Measurements from ENCODE around the gene WRAP73. TPM values are rescaled to one million over a fixed set of nuclear protein-coding genes. Genes with fewer than 3 reads are reported as not detected.

Gene WRAP73
- polyA plus RNA-seq, 3 donors, result 26.1 to 64.9 (median 33.2) TPM

DNA sequence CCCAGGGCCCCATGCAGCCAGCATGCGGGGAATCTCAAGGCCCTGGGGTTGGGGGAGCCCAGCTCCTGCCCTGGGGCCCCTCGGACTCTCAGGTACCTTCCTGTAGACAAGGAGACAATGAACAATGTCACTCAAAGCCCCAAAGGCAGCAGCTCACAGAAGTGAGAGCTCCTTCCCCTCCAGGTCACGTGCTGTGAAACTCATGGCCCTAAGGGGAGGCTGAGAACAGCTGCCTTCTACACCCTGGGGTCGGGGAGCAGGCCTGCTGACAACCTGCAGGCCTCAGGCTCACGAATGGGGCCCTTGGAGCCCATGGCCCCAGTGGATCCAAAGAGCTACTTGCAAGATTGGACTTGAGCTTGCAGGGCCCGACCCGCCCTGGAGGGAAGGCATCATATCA lies 41.7 kb downstream of the WRAP73 start:
- peaks cover 0 to 16% of the 10 kb centered on the region in 2 donors for H3K27me3 ChIP-seq (ENCODE audit: control insufficient read depth in 2 of 2, insufficient read depth in 2 of 2, low read length in 2 of 2)
- 85% methylated on average over 7 of the region's 7 CpGs for WGBS (ENCODE audit: insufficient coverage)
- no peak overlapping the region for H3K4me3 Mint-ChIP-seq
- no peak overlapping the region for H2AFZ ChIP-seq (ENCODE audit: insufficient read depth, low read depth, low read length, poor library complexity, severe bottlenecking)
- no peak overlapping the region for H3K27ac Mint-ChIP-seq
- DNase-seq, result no peak
- H3K4me1 ChIP-seq (ENCODE audit: control insufficient read depth in 1 of 2, insufficient read depth in 2 of 2, low read length in 2 of 2), result peaks cover 24 to 33% of the 10 kb centered on the region in 2 donors
- H3K36me3 Mint-ChIP-seq, result no peaks in the 10 kb centered on the region
- intact Hi-C loops (cut with micrococcal nuclease), result no loop called here
- no peaks in the 10 kb centered on the region for H3K36me3 ChIP-seq (replicated peaks in 1 of 2; ENCODE audit: control insufficient read depth in 1 of 2, insufficient read depth in 2 of 2, low read length in 2 of 2)
- no peaks in the 10 kb centered on the region for H4K20me1 ChIP-seq (ENCODE audit: insufficient read depth, low read length)
- no peak overlapping the region for H3K4me3 ChIP-seq (replicated peaks in 1 of 3; ENCODE audit: low read depth in 2 of 3, low read length in 3 of 3)
- H3K9me3 ChIP-seq (replicated peaks in 1 of 2; ENCODE audit: control insufficient read depth in 1 of 2, insufficient read depth in 1 of 2, low read length in 2 of 2), result no peaks in the 10 kb centered on the region
- no peaks in the 10 kb centered on the region for H3K79me2 ChIP-seq (ENCODE audit: insufficient read depth, low read length)
- H3K4me1 Mint-ChIP-seq, result peaks cover 28% of the 10 kb centered on the region
- TF ChIP-seq, protein P1, sequence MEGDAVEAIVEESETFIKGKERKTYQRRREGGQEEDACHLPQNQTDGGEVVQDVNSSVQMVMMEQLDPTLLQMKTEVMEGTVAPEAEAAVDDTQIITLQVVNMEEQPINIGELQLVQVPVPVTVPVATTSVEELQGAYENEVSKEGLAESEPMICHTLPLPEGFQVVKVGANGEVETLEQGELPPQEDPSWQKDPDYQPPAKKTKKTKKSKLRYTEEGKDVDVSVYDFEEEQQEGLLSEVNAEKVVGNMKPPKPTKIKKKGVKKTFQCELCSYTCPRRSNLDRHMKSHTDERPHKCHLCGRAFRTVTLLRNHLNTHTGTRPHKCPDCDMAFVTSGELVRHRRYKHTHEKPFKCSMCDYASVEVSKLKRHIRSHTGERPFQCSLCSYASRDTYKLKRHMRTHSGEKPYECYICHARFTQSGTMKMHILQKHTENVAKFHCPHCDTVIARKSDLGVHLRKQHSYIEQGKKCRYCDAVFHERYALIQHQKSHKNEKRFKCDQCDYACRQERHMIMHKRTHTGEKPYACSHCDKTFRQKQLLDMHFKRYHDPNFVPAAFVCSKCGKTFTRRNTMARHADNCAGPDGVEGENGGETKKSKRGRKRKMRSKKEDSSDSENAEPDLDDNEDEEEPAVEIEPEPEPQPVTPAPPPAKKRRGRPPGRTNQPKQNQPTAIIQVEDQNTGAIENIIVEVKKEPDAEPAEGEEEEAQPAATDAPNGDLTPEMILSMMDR (IDR thresholded peaks at IDR 0.05), result no peak
- no peak overlapping the region for H3K9ac ChIP-seq (ENCODE audit: insufficient read depth, low read length, poor library complexity, severe bottlenecking)
- no peaks in the 10 kb centered on the region for H3K9me3 Mint-ChIP-seq
- no peak overlapping the region for H3K27ac ChIP-seq (ENCODE audit: low read depth in 1 of 2, low read length in 2 of 2)
- H3K4me2 ChIP-seq (replicated peaks; ENCODE audit: extremely low read depth, low read length, poor library complexity, severe bottlenecking), result no peak overlapping the region
- peaks cover 14 to 28% (median 20%) of the 10 kb centered on the region in 3 donors for H3K27me3 Mint-ChIP-seq (ENCODE audit: low read depth in 3 of 3)

DNA sequence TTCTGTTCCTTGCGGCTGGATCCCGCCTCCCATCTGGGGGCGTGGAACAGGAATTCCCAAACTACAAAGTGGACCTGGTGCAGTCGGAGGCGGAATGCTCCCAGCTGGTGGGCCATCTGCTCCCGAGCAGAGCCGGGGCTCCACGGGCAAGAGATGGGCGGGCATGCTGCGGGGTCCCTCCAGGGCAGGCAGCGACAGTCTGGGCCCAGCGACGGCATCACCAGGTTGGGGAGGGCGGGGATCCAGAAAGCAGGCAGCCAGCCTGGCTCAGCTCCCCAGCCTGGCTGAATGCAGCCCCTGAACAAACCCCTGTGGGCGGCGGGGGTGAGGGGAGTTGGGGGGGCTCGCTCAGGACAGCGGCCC lies 42.2 kb downstream of the WRAP73 start:
- Histone ChIP-seq H3K27me3 (ENCODE audit: control insufficient read depth in 2 of 2, insufficient read depth in 2 of 2, low read length in 2 of 2) (peaks cover 0 to 16% of the 10 kb centered on the region in 2 donors), H3K4me3 (replicated peaks in 1 of 3; ENCODE audit: low read depth in 2 of 3, low read length in 3 of 3) (no peak overlapping the region), H3K27ac (ENCODE audit: low read depth in 1 of 2, low read length in 2 of 2) (no peak overlapping the region), H3K36me3 (replicated peaks in 1 of 2; ENCODE audit: control insufficient read depth in 1 of 2, insufficient read depth in 2 of 2, low read length in 2 of 2) (no peaks in the 10 kb centered on the region), H3K4me2 (replicated peaks; ENCODE audit: extremely low read depth, low read length, poor library complexity, severe bottlenecking) (no peak overlapping the region), H3K4me1 (ENCODE audit: control insufficient read depth in 1 of 2, insufficient read depth in 2 of 2, low read length in 2 of 2) (peaks cover 24 to 33% of the 10 kb centered on the region in 2 donors), H3K9ac (ENCODE audit: insufficient read depth, low read length, poor library complexity, severe bottlenecking) (no peak overlapping the region), H2AFZ (ENCODE audit: insufficient read depth, low read depth, low read length, poor library complexity, severe bottlenecking) (no peak overlapping the region), H3K9me3 (replicated peaks in 1 of 2; ENCODE audit: control insufficient read depth in 1 of 2, insufficient read depth in 1 of 2, low read length in 2 of 2) (no peaks in the 10 kb centered on the region), H4K20me1 (ENCODE audit: insufficient read depth, low read length) (no peaks in the 10 kb centered on the region), H3K79me2 (ENCODE audit: insufficient read depth, low read length) (no peaks in the 10 kb centered on the region)
- Mint-ChIP-seq H3K4me1 (peaks cover 31% of the 10 kb centered on the region), H3K27me3 (ENCODE audit: low read depth in 3 of 3) (peaks cover 14 to 25% (median 15%) of the 10 kb centered on the region in 3 donors), H3K4me3 (no peak overlapping the region), H3K36me3 (no peaks in the 10 kb centered on the region), H3K9me3 (no peaks in the 10 kb centered on the region), H3K27ac (no peak overlapping the region)
- TF ChIP-seq, protein P1 (IDR thresholded peaks at IDR 0.05), result no peak
- WGBS (ENCODE audit: insufficient coverage), result 98% methylated on average over 14 of the region's 18 CpGs
- DNase-seq, result no peak
- intact Hi-C loops (cut with micrococcal nuclease), result no loop called here

Data from CD14-positive monocyte (primary cell).